Fibroblast of villous mesenchyme (primary cell): ENCODE measurements around the gene TASOR2. TPM values are rescaled to one million over a fixed set of nuclear protein-coding genes. Genes with fewer than 3 reads are reported as not detected.

Experiments used
- DNase-seq: peaks from one replicate; pipeline ENCODE4 v3.0.0-alpha.2; 2010; ENCODE audit warnings: low read depth
- H3K4me3 ChIP-seq: 2 replicates; pipeline ENCODE4 v1.5.1; 2011; ENCODE audit warnings: low read depth, mild to moderate bottlenecking, low read length
- CTCF ChIP-seq: IDR thresholded peaks from 2 replicates; pipeline ENCODE4 v1.5.1; 2012; ENCODE audit warnings: low read depth, mild to moderate bottlenecking, low read length; ENCODE audit not compliant: insufficient read depth
- total RNA-seq: library from RNA; depleted of rRNA; stranded (reverse); fragments of >200 nt; gene quantifications from 2 replicates; pipeline ENCODE4 v1.2.3, GENCODE V29; 2012

Gene TASOR2
- total RNA-seq, 1 donor = 122 TPM

DNA sequence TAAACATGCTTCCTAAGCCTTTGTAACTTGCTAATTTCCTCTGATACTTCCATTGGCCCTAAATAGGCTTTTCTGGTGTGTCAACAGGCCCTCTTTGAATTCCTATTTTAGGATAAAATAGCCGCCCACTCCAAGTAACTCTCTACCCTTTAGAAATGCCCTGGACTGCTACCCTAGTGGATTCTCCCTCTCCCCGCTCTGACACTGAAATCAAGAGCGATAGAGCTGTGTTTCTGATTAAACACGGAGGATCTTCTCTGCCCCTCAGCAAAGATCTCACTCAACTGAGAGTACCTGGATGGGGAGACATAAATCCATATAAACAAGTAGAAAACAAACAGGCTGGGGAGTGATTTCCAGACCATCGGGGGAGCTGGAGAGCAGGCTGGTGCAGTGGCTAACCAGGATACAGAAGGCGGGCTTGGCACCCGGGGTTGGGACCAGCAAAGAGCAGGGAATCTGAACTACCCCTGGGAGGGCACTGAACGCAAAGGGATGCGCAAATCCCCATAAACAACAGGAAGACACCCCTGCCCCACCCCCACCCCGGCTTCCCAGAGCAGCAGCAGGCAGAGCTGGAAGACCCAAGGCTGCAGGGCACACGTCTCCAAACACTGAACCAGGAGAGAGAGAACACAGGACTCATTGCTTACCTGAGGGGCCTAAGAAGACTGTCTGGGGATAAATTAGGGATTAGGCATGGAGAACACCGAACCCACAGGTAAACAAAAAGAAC is 20.8 kb upstream of the TASOR2 start:
- no peak overlapping the region for H3K4me3 ChIP-seq
- TF ChIP-seq CTCF = peak; percentile 10
- DNase-seq = no peak

DNA sequence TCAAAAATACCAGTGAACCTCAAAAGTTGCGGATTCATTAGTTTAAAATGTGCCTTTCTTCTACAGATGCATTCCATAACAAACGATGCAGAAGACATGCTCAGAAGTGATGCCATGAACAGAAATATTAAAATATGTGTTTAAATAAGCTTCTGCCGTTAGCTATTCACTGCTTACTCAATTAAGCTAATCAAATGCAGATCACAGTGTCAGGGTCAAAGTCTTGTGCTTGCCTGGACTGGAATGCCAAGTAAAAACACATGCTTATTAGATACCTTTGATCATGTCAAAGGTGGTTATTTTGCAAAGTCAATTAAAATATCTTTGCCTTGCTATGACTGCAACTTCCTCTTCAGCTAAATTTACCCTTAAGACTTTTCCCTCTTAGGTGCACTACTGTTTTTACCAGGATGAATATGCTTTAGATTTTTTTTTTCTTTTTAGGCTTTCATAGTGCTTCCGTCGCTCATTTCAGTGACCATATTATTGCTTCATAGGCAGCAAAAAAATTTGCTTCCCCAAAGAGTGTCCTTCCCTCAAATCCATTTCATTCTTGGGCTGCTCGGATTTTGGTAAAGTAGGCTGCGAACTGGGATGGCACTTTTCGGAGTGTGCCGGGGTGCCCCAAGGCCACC is 19.1 kb upstream of the TASOR2 start:
- TF ChIP-seq CTCF = no peak
- no peak for DNase-seq
- H3K4me3 ChIP-seq = peak overlapping the region; percentile 75

- peak; percentile 30 for DNase-seq
Measured at GRCh38 chr10:5666008-5666840, 18.4 kb upstream of the TASOR2 start, which contains the start of gene ASB13. Gene ASB13 (minus strand): TSS chr10:5666595. CDS start chr10:5666551, 44 bp downstream.

GRCh38 chr10:5666841-5667630 is 17.6 kb upstream of the TASOR2 start:
- DNase-seq = no peak
- no peak for TF ChIP-seq CTCF
- H3K4me3 ChIP-seq = peak overlapping the region; percentile 75

More at GRCh38 chr10:5666008-5666840, 18.4 kb upstream of the TASOR2 start, which contains the start of gene ASB13:
- H3K4me3 ChIP-seq = peak within 1 kb of the TSS; percentile 75
- no peak for TF ChIP-seq CTCF

GRCh38 chr10:5668429-5668828 is 16.2 kb upstream of the TASOR2 start:
- DNase-seq = no peak
- H3K4me3 ChIP-seq = no peak overlapping the region
- TF ChIP-seq CTCF = no peak

DNA sequence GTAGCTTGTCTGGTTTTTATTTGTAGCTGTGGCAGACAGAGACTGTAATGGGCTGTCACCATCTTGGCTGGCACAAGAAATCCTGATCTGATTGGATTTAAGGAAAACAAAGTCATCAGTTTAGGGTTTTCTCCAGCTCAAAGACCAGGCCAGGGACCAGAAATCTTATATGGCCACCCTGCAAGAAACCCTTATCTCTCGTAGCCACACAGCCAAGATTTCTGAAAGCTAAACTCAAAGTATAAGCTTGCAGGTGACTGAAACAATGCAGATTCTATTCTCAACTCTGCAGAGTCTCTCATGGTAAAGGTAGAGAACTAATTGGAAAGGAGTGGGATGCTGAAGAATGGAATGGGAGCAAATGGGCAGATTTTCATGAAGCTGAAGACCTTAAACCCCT is 15.0 kb upstream of the TASOR2 start:
- DNase-seq = no peak
- H3K4me3 ChIP-seq = no peak overlapping the region
- no peak for TF ChIP-seq CTCF
